HG02981 (cell line): ENCODE measurements around the gene MYH6.
"Not testable (repeated sequence)": the region's sequence is repeated elsewhere in the genome, so short reads cannot be mapped to it uniquely, and the experiment has no call there.

Experiments
- ATAC-seq: cut with Tn5 transposase; IDR thresholded peaks from one replicate; pipeline ENCODE4 v1.9.1; 2021; ENCODE audit warnings: mild to moderate bottlenecking, moderate library complexity; ENCODE audit not compliant: unreplicated experiment

The MYH6 gene

GRCh38 chr14:23399591-23399990, 8.5 kb downstream of the MYH6 start:
- no peak for ATAC-seq

DNA sequence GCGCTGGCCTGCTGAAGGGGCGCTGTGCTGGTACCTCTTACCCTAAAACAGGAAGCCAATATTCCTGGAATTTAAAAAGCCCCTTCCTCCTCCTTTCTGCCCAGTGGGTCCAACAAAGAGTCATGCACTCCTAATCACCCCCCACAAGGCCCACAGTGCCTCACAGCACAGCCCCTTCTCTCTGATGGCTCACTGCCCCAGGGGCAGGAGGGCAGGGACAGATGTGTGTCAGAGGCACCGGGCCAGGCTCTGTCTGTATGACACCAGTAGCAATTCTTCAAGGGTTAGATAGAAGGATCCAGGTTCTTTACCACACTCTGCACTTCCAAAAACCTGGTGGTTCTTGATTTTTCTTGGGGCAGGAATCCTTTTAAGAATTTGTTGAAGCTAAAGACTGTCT, 8.9 kb downstream of the MYH6 start:
- ATAC-seq: no peak

DNA sequence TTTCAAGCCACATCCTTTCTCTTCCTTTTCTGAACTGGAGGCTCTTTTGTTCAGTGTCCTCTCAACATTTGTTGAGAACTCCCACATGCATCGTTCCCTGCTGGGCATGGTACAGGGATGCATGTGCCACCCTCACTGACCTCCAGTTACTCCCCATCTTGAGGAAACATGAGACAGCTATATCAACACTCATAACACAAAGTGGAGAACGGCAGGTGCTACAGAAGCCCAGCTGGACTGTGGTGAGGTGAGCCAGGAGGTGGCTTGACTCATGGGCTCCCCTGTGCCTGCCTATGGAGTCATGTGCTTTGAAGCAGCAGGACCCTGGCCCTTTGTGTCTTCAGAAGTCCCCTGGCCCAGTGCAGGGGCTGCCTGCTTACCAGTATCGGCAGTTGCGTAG, 9.7 kb downstream of the MYH6 start:
- ATAC-seq: no peak

- no peak for ATAC-seq
Measured at GRCh38 chr14:23396781-23397407, 11.2 kb downstream of the MYH6 start.

DNA sequence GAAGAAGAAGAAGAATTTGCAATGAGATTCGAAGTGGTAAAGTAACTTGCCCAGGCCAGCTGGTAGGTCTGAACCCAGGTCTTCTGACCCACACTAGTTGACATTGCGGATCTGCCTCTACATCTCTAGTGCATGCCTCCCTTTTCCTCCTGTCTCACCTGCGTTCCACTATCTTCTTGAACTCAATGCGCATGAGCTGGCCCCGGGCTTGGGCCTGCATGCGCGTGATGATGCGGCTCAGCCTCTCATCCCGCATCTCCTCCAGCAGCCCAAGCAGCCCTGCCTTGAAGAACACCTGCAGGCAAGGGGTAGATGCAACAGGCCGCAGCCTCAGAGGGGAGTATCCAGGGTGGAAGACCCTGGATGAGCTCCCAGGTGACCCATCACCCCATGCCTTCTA, 11.9 kb downstream of the MYH6 start:
- no peak for ATAC-seq

DNA sequence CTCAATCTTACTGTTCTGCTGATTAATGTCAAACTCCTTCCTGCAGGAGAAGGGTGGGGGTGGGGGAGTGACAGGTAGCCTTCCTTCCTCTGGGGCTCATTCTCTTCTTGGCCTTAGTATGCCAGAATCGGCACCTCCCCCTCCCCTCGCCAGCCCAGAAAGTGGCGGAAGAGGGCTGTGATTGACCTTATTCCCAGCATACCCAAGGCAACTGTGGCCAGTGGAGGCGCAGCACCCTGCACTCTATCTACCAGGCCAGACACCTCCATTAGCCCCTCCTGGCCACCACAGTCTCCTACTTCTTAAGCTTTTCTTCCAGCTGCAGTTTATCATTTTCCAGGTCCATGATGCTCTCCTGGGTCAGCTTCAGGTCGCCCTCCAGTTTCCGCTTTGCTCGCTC, 15.5 kb downstream of the MYH6 start:
- ATAC-seq: no peak

GRCh38 chr14:23389871-23390270, 18.2 kb downstream of the MYH6 start:
- ATAC-seq: not testable (repeated sequence)

GRCh38 chr14:23389396-23389795, 18.7 kb downstream of the MYH6 start:
- no peak for ATAC-seq

GRCh38 chr14:23388996-23389395, 19.1 kb downstream of the MYH6 start:
- ATAC-seq: no peak

GRCh38 chr14:23387916-23388882, 19.9 kb downstream of the MYH6 start:
- no peak for ATAC-seq

- no peak for ATAC-seq
Measured at GRCh38 chr14:23386999-23387398, 21.1 kb downstream of the MYH6 start.

- not testable (repeated sequence) for ATAC-seq
Measured at GRCh38 chr14:23386266-23386657, 21.8 kb downstream of the MYH6 start.

- no peak for ATAC-seq
Measured at GRCh38 chr14:23385642-23386265, 22.3 kb downstream of the MYH6 start.

GRCh38 chr14:23385244-23385641, 22.8 kb downstream of the MYH6 start:
- ATAC-seq: no peak

DNA sequence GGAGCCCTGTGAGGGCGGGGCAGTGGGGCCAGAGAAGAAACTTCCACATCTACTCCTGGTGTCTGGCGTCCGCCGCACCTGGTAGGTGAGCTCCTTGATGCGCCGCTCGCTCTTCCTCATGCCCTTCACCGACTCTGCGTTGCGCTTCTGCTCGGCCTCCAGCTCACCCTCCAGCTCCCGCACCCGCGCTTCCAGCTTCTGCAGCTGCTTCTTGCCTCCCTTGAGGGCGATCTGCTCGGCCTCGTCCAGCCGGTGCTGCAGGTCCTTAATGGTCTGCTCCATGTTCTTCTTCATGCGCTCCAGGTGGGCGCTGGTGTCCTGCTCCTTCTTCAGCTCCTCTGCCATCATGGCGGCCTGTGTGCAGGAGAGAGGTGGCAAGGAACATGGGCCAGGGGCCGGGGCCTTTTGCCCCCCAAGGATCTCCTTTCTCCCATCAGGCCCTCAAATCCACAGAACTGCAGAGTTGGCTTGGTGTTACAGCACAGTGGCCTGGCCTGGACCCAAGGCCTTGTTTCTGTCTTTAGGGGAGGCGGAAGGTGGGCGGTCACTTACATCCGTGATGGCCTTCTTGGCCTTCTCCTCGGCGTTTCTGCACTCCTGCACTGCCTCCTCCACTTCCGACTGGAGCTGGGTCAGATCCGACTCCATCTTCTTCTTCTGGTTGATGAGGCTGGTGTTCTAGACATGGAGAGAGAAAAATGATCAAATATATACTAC, 23.6 kb downstream of the MYH6 start:
- ATAC-seq: no peak

- ATAC-seq: no peak
Measured at GRCh38 chr14:23382731-23383440, 25.2 kb downstream of the MYH6 start.

- no peak for ATAC-seq
Measured at GRCh38 chr14:23382276-23382675, 25.8 kb downstream of the MYH6 start.

GRCh38 chr14:23381871-23382270, 26.2 kb downstream of the MYH6 start:
- no peak for ATAC-seq

DNA sequence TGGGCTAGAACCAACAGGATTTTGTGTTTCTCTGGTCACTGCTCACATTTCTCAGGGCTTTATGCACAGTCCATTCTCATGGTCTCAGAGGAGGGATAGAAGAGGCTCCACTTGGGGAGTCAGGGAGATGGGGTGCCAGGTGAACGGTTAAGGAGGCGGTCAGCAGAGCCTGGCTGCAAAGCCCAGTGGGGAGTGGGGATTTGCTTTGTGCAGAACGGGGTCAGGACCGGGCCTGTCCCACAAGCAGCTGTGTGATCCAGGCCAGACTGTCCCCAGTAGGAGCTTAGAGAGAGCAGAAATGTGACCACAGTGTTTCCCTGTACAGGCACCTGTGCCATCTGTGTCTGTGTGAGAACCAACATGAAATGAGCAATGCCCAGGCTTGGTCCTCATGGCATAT, 27.1 kb downstream of the MYH6 start:
- ATAC-seq: no peak

DNA sequence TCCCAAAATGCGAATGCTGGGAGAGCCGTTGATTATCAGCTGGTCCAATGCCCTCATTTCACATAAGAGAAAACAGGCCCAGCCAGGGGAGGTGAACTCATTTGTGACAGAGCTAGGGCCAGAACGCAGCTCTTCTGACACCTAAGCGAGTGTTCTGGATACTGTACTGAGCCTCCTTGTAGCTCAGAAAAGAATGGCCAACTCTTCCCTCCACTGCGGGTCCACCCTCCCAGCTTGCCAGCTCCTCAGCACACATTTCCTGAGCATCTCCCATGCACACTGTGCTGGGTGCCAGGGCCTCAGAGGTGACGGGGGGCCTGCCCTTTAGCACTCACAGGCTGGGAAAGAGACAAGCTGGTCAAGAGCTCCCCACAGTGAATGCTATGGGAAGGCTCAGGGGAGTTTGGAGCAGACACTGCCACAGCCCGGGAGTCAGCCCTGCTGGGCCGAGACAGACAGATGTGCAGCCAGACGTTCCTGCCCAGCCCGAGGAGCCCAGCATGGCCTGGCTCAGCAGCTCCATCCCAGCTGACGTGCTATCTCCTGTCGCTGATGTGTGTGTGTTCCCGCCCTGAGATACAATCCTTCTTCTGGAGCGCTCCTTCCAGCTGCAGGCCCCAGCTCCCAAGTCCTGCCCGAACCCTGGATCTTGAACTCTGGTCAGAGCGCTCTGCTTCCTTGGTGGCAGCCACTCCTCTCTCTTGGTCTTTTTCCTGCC, 27.7 kb downstream of the MYH6 start:
- ATAC-seq: no peak
